Calu3 (cell line): ENCODE results near the gene TUBB2A. TPM values are rescaled to one million over a fixed set of nuclear protein-coding genes. Genes with fewer than 3 reads are reported as not detected.

Experiments
- Bru-seq: library from RNA; stranded (reverse); fragments of 400-500 nt; gene quantifications from one replicate; lab custom pipeline; 2021; lab: Mats Ljungman, UMichigan
- BruChase-seq, 2 experiments: library from RNA; stranded (reverse); fragments of 400-500 nt; gene quantifications; one replicate each; lab custom pipeline; 2021; lab: Mats Ljungman, UMichigan
- BruUV-seq: library from RNA; stranded (reverse); fragments of 400-500 nt; replicated peaks from 2 replicates; lab custom pipeline; 2021; lab: Mats Ljungman, UMichigan
- CTCF ChIA-PET: fragments of 300-600 bp; sonication (Branson Sonifier 250); formaldehyde crosslinking; loops from one replicate; lab custom pipeline; 2022; ENCODE audit warnings: antibody characterized with exemption; lab: Charles Lee
- DNase-seq: peaks from one replicate; pipeline ENCODE4 v3.0.0; 2022
- H3K27ac Mint-ChIP-seq: one replicate; pipeline ENCODE4 v1.8.0; 2022; ENCODE audit warnings: mixed read lengths; ENCODE audit not compliant: unreplicated experiment
- H3K27me3 Mint-ChIP-seq: one replicate; pipeline ENCODE4 v1.8.0; 2022; ENCODE audit warnings: mixed read lengths; ENCODE audit not compliant: unreplicated experiment
- H3K36me3 Mint-ChIP-seq: one replicate; pipeline ENCODE4 v1.8.0; 2022; ENCODE audit warnings: mild to moderate bottlenecking, moderate library complexity, mixed read lengths; ENCODE audit not compliant: insufficient read depth, unreplicated experiment
- H3K4me1 Mint-ChIP-seq: one replicate; pipeline ENCODE4 v1.8.0; 2022; ENCODE audit warnings: mild to moderate bottlenecking, low read depth, mixed read lengths; ENCODE audit not compliant: unreplicated experiment
- H3K4me3 Mint-ChIP-seq: one replicate; pipeline ENCODE4 v1.8.0; 2022; ENCODE audit warnings: mild to moderate bottlenecking, low read depth, moderate library complexity, mixed read lengths; ENCODE audit not compliant: unreplicated experiment
- H3K9me3 Mint-ChIP-seq: one replicate; pipeline ENCODE4 v1.8.0; 2022; ENCODE audit warnings: low read depth, mixed read lengths; ENCODE audit not compliant: unreplicated experiment
- intact Hi-C: fragments of 100-400 bp; cut with micrococcal nuclease; formaldehyde crosslinking; loops from one replicate; pipeline ENCODE4 v1.10.0; 2022; ENCODE audit not compliant: unreplicated experiment
- long read RNA-seq: library from polyadenylated mRNA; stranded (forward); transcript quantifications from one replicate; pipeline ENCODE4 v2.0.0, GENCODE V29; 2022
- total RNA-seq: library from RNA; stranded (reverse); gene quantifications from 2 replicates; pipeline ENCODE4 v1.2.3, GENCODE V29; 2022
- TF ChIP-seq, protein P1 (sequence below): fragments of 200-600 bp; IDR thresholded peaks from one replicate; pipeline ENCODE4 v1.8.0; 2022; ENCODE audit warnings: antibody characterized with exemption; ENCODE audit not compliant: unreplicated experiment

TUBB2A gene
- total RNA-seq (16.0 and 17.6 TPM in 2 replicates), Bru-seq, nascent RNA (percentile 45 among the genes with signal in this experiment), BruChase-seq, experiment 1, labeled RNA remaining after a 6-hour chase (percentile 52 among the genes with signal in this experiment), BruChase-seq, experiment 2, labeled RNA remaining after a 2-hour chase (percentile 46 among the genes with signal in this experiment)
- long read RNA-seq, transcript TUBB2A-201 (4 exons, 1,595 nt), result major isoform, 30 of 51 reads
- long read RNA-seq, partial matches to known transcripts, result 0 of 51 reads
- long read RNA-seq, other reads (novel, unspliced or antisense), result 19 of 51 reads

GRCh38 chr6:3157131-3157933 is at the start of gene TUBB2A:
Gene TUBB2A, minus strand, starts transcription at chr6:3157544. Its CDS starts 81 bp downstream, at chr6:3157463.
- no TSS peak for BruUV-seq
- intact Hi-C loops, result no loop called here
- CTCF ChIA-PET, result interaction anchor here (0.5 to 2.0 kb wide), 7 partner anchors 28 to 292 kb away, joined by 3 to 10 read pairs (median 5); no protein-coding TSS in a partner anchor
- H3K9me3 Mint-ChIP-seq, result no peaks in the 10 kb centered on the region
- peaks cover 33% of the 10 kb centered on the region for H3K36me3 Mint-ChIP-seq
- peaks cover 10% of the 10 kb centered on the region for H3K4me1 Mint-ChIP-seq
- peak; percentile 84 for DNase-seq
- TF ChIP-seq, protein P1, sequence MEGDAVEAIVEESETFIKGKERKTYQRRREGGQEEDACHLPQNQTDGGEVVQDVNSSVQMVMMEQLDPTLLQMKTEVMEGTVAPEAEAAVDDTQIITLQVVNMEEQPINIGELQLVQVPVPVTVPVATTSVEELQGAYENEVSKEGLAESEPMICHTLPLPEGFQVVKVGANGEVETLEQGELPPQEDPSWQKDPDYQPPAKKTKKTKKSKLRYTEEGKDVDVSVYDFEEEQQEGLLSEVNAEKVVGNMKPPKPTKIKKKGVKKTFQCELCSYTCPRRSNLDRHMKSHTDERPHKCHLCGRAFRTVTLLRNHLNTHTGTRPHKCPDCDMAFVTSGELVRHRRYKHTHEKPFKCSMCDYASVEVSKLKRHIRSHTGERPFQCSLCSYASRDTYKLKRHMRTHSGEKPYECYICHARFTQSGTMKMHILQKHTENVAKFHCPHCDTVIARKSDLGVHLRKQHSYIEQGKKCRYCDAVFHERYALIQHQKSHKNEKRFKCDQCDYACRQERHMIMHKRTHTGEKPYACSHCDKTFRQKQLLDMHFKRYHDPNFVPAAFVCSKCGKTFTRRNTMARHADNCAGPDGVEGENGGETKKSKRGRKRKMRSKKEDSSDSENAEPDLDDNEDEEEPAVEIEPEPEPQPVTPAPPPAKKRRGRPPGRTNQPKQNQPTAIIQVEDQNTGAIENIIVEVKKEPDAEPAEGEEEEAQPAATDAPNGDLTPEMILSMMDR, result peak; percentile 56
- H3K27ac Mint-ChIP-seq, result peak within 1 kb of the TSS; percentile 81
- H3K4me3 Mint-ChIP-seq, result peak within 1 kb of the TSS; percentile 68
- no peaks in the 10 kb centered on the region for H3K27me3 Mint-ChIP-seq

- Mint-ChIP-seq H3K4me3 (no peak overlapping the region), H3K4me1 (peaks cover 25% of the 10 kb centered on the region), H3K27ac (peak overlapping the region; percentile 37), H3K27me3 (no peaks in the 10 kb centered on the region), H3K9me3 (no peaks in the 10 kb centered on the region), H3K36me3 (peaks cover 6% of the 10 kb centered on the region)
- intact Hi-C loops, result loop anchor here (5.0 kb wide), 1 partner anchor 44 kb away; no protein-coding TSS in a partner anchor
- TF ChIP-seq, protein P1, result no peak
- DNase-seq, result no peak
- BruUV-seq, result no TSS peak
- CTCF ChIA-PET, result no interaction called here
Observed at GRCh38 chr6:3206339-3207015, 49.1 kb upstream of the TUBB2A start.

DNA sequence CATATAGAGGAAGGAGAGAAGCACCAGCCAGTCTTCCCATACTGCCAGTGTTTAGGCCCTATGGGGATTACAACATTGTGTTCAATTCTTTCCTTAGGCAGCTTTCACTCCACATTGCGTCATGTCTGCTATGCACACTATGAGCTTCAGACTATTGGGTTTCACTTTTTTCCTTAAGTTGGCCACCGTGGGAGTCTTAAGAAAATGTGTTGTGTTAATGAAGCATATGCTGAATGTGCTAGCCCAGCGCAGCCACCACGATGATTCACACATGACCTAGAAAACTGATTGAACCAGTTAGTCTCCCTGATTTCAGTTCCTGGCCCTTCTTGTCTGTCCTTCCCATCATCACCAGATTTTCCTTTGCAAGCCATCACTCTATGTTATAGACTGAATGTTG is 48.6 kb upstream of the TUBB2A start:
- peak; percentile 54 for DNase-seq
- Mint-ChIP-seq H3K4me3 (no peak overlapping the region), H3K27ac (peak overlapping the region; percentile 37), H3K27me3 (no peaks in the 10 kb centered on the region), H3K9me3 (no peaks in the 10 kb centered on the region), H3K36me3 (peaks cover 6% of the 10 kb centered on the region), H3K4me1 (peaks cover 25% of the 10 kb centered on the region)
- no TSS peak for BruUV-seq
- TF ChIP-seq, protein P1, result no peak
- CTCF ChIA-PET, result no interaction called here
- intact Hi-C loops, result loop anchor here (5.0 kb wide), 1 partner anchor 44 kb away; no protein-coding TSS in a partner anchor

DNA sequence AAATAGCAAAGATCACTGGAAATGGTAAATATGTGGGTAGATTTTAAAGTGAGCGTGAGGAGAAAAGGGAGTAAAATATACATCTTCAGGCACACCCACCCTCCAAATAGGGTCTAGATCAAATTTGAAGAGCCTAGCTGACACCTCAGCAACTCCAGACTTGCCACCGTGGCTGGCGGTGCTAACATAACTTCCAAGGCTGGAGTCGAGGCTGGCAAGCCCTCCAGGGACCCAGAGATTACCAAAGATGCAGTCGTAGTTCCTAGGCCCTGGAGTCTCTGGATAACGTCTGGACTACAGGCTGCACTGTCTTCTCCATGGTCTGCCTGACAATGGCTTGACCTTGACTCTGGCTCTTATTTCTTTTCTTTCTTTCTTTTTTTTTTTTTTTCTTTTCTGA is 47.6 kb upstream of the TUBB2A start:
- TF ChIP-seq, protein P1, result no peak
- H3K4me1 Mint-ChIP-seq, result peaks cover 25% of the 10 kb centered on the region
- no peak overlapping the region for H3K27ac Mint-ChIP-seq
- no TSS peak for BruUV-seq
- intact Hi-C loops, result loop anchor here (5.0 kb wide), 1 partner anchor 43 kb away; no protein-coding TSS in a partner anchor
- no peak overlapping the region for H3K4me3 Mint-ChIP-seq
- CTCF ChIA-PET, result interaction anchor here (0.6 kb wide), 1 partner anchor 620 kb away, joined by 5 read pairs; no protein-coding TSS in a partner anchor
- H3K36me3 Mint-ChIP-seq, result peaks cover 6% of the 10 kb centered on the region
- H3K27me3 Mint-ChIP-seq, result no peaks in the 10 kb centered on the region
- H3K9me3 Mint-ChIP-seq, result no peaks in the 10 kb centered on the region
- no peak for DNase-seq
